HUES6 (cell line): ENCODE results near the gene ERBIN.

Source experiments
- H3K27ac ChIP-seq: 2 replicates; pipeline ENCODE4 v1.7.0; 2013; ENCODE audit warnings: low read depth, mild to moderate bottlenecking, low read length, inconsistent platforms
- H3K27me3 ChIP-seq: 2 replicates; pipeline ENCODE4 v1.6.1; 2013; ENCODE audit warnings: low read length; ENCODE audit not compliant: control insufficient read depth, insufficient read depth
- H3K36me3 ChIP-seq: 2 replicates; pipeline ENCODE4 v1.6.1; 2013; ENCODE audit warnings: low read length; ENCODE audit not compliant: control insufficient read depth, insufficient read depth
- H3K4me1 ChIP-seq: 2 replicates; pipeline ENCODE4 v1.6.1; 2013; ENCODE audit warnings: low read length; ENCODE audit not compliant: control insufficient read depth, insufficient read depth
- H3K4me3 ChIP-seq: 2 replicates; pipeline ENCODE4 v1.5.1; 2013; ENCODE audit warnings: low read depth, low read length
- H3K9ac ChIP-seq: one replicate; pipeline ENCODE4 v1.6.1; 2013; ENCODE audit warnings: mild to moderate bottlenecking, low read length
- H3K9me3 ChIP-seq: 2 replicates; pipeline ENCODE4 v1.6.1; 2013; ENCODE audit warnings: low read depth, low read length; ENCODE audit not compliant: control insufficient read depth, insufficient read depth

The ERBIN gene

DNA sequence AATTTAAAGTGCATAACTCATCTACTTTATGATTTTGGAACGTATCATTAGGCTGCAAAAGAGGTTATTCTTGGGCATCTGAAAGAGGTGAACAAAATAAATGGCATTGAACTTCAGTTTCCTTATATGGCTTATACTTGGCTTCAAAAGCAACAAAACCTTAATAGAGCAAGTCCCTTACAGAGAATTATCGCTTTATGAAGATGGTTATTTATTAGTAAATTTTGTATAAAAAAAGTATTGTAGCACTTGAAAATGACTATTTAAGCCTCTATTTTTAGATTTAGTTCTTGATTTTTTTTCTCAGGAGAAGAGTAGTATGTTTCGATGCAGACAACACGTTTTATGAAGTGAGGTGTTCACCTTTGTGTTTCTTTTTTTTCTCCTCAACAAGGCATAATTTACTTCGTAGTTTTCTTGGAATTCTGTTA is 2.0 kb downstream of the ERBIN start:
- H3K27me3 ChIP-seq: peaks cover 16% of the 10 kb centered on the region
- H3K9me3 ChIP-seq: no peaks in the 10 kb centered on the region
- 0 out of 2 replicates have a peak overlapping the region, but pooled peaks have one; percentile 71 for H3K27ac ChIP-seq
- H3K4me1 ChIP-seq: peaks cover 8% of the 10 kb centered on the region; the same call in 1 of the 2 replicates
- peak overlapping the region; percentile 56 for H3K9ac ChIP-seq
- H3K4me3 ChIP-seq: peak overlapping the region; percentile 92
- H3K36me3 ChIP-seq: 0 out of 2 replicates have a peak, but pooled peaks cover 4% of the 10 kb centered on the region

DNA sequence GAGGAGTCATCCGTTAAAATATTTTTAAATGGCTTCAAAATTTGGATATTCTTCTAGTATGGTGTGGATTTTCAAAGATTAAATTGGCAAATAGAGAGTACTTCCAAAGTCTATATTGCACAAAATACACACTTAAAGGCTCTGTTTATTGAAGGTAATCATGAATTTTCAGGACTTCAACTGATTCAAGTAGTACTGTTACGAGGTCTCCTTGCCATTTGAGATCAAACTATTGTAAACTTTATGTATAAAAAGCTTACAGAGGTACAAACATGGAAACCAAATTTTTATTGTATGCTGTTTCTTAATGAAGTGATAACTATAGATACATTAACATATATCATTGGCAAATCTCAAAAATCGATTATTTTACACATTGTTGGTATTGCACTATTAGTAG is 2.5 kb downstream of the ERBIN start:
- Histone ChIP-seq H3K27ac (no peak overlapping the region), H3K36me3 (0 out of 2 replicates have a peak, but pooled peaks cover 4% of the 10 kb centered on the region), H3K4me1 (peaks cover 8% of the 10 kb centered on the region; the same call in 1 of the 2 replicates), H3K4me3 (peak overlapping the region; percentile 92), H3K27me3 (peaks cover 11% of the 10 kb centered on the region), H3K9ac (no peak overlapping the region), H3K9me3 (no peaks in the 10 kb centered on the region)

DNA sequence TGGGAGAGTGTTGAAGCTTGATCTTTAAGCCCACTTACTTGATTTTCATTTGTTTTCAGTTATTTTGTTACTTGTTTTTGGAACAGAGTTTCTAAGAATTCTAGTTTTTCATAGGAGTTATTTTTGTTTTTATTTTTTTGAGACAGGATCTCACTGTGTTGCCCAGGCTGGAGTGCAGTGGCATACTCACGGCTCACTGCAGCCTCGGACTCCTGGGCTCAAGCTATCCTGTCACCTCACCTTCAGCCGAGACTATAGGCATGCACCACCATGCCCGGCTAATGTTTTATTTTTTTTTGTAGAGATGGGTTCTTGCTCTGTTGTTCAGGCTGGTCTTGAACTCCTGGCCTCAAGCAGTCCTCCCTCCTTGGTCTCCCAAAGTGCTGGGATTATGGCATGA is 6.3 kb downstream of the ERBIN start:
- H3K9ac ChIP-seq: no peak overlapping the region
- peaks cover 7% of the 10 kb centered on the region; the same call in 1 of the 2 replicates for H3K9me3 ChIP-seq
- no peak overlapping the region for H3K27ac ChIP-seq
- 0 out of 2 replicates have a peak, but pooled peaks cover 9% of the 10 kb centered on the region for H3K36me3 ChIP-seq
- H3K27me3 ChIP-seq: no peaks in the 10 kb centered on the region
- H3K4me1 ChIP-seq: peaks cover 8% of the 10 kb centered on the region; the same call in 1 of the 2 replicates
- no peak overlapping the region for H3K4me3 ChIP-seq

DNA sequence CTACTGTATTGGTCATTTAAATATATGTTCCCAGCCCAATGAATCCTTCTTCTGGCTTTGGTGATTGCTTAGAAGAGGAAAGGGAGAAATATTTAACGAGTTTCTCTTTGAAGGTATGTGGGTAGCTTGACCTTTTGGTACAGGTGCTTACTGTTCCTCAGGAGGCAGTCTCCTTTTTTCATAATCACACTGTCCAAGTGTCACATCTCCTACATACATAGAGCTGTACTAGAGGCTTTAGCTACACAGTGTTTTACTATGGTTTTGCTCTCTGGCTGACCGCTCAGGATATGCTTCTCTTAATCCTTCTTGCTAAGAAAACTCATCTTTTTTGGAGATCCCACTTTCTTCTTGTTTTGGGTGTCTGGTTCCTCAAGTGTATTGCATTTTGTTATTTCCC is 6.9 kb downstream of the ERBIN start:
- no peak overlapping the region for H3K4me3 ChIP-seq
- no peaks in the 10 kb centered on the region for H3K27me3 ChIP-seq
- 0 out of 2 replicates have a peak, but pooled peaks cover 9% of the 10 kb centered on the region for H3K36me3 ChIP-seq
- H3K27ac ChIP-seq: no peak overlapping the region
- H3K9me3 ChIP-seq: peaks cover 10% of the 10 kb centered on the region
- no peak overlapping the region for H3K9ac ChIP-seq
- H3K4me1 ChIP-seq: peaks cover 8% of the 10 kb centered on the region; the same call in 1 of the 2 replicates

DNA sequence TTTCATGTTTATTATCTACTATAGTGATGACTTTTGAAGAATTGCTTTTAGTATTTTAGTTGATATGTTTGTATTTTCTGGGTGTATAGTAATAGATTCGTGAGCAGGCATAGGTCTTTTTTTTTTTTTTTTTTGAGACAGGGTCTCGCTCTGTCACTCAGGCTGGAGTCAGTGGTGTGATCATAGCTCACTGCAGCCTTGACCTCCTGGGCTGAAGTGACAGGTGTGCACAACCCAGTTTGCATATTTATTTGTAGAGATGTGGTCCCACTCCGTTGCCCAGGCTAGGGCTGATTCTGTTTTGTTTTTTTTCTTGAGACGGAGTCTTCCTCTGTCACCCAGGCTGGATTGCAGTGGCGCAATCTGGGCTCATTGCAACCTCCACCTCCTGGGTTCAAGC is 11.9 kb downstream of the ERBIN start:
- H3K4me1 ChIP-seq: no peaks in the 10 kb centered on the region
- H3K27me3 ChIP-seq: no peaks in the 10 kb centered on the region
- H3K4me3 ChIP-seq: no peak overlapping the region
- H3K27ac ChIP-seq: no peak overlapping the region
- no peak overlapping the region for H3K9ac ChIP-seq
- H3K9me3 ChIP-seq: peaks cover 22% of the 10 kb centered on the region
- H3K36me3 ChIP-seq: peaks cover 12% of the 10 kb centered on the region

DNA sequence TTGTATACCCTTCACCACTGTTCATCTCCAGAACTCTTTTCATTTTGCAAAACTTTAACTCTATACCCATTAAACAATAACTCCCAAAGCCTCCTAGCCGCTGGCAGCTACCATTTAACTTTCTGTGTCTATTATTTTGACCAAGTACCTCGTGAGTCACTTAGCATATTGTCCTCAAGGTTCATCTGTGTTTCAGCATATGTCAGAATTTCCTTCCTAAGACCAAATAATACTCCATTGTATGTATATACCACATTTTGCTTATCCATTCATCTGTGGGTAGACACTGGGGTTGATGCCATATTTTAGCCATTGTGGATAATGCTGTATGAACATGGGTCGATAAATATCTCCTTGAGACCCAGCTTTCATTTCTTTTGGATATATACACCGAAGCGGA is 17.4 kb downstream of the ERBIN start:
- no peak overlapping the region for H3K27ac ChIP-seq
- no peaks in the 10 kb centered on the region for H3K27me3 ChIP-seq
- peaks cover 12% of the 10 kb centered on the region for H3K9me3 ChIP-seq
- H3K36me3 ChIP-seq: peaks cover 10% of the 10 kb centered on the region
- no peak overlapping the region for H3K9ac ChIP-seq
- no peaks in the 10 kb centered on the region for H3K4me1 ChIP-seq
- H3K4me3 ChIP-seq: no peak overlapping the region

DNA sequence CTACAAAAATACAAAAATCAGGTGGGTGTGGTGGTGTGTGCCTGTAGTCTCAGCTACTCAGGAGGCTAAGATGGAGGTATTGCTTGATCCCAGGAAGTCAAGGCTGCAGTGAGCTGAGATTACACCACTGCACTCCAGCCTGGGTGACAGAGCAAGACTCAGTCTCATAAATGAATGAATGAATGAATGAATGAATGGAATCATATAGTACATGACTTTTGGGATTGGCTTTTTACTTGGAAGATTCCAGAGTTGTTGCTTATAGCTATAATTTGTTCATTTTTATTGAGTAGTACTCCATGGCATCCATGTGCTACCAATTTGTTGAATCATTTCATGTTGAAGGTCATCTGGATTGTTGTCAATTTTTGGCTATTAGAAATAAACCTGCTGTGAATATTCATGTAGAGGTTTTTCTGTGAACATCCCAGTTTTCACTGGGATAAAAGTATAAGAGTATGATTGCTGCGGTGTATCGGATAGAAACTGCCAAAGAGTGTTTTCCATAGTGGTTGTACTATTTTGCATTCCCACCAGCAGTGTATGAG is 19.9 kb downstream of the ERBIN start:
- Histone ChIP-seq H3K9me3 (peaks cover 5% of the 10 kb centered on the region; the same call in 1 of the 2 replicates), H3K27me3 (no peaks in the 10 kb centered on the region), H3K4me1 (peaks cover 7% of the 10 kb centered on the region; the same call in 1 of the 2 replicates), H3K9ac (no peak overlapping the region), H3K4me3 (no peak overlapping the region), H3K27ac (no peak overlapping the region), H3K36me3 (peaks cover 4% of the 10 kb centered on the region)

DNA sequence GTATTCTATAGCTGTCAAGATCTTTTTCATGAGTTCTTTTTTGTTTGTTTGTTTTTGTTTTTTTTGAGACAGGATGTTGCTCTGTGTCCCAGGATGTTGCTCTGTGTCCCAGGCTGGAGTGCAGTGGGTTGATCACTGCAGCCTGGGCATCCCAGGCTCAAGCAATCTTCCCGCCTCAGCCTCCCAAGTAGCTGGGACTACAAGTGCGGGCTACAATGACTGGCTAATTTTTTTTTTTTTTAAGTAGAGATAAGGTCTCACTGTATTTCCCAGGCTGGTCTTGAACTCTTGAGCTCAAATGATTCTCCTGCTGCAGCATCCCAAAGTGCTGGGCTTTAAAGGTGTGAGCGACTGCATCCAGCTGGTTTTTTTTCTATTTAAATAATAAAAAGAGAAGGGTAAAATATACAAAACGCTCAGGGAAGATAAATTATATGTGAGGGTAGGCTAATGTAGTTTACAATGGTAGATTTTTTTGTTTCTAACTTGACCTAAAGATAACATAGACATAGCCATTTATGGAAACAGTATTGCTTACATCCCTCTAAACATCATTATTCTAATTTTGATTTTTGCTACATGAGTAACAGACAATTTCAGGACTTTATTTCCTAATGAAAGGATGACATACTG is 21.9 kb downstream of the ERBIN start:
- H3K27ac ChIP-seq: no peak overlapping the region
- peaks cover 7% of the 10 kb centered on the region; the same call in 1 of the 2 replicates for H3K4me1 ChIP-seq
- H3K9ac ChIP-seq: no peak overlapping the region
- peaks cover 5% of the 10 kb centered on the region; the same call in 1 of the 2 replicates for H3K9me3 ChIP-seq
- H3K4me3 ChIP-seq: no peak overlapping the region
- peaks cover 4% of the 10 kb centered on the region for H3K36me3 ChIP-seq
- H3K27me3 ChIP-seq: no peaks in the 10 kb centered on the region

DNA sequence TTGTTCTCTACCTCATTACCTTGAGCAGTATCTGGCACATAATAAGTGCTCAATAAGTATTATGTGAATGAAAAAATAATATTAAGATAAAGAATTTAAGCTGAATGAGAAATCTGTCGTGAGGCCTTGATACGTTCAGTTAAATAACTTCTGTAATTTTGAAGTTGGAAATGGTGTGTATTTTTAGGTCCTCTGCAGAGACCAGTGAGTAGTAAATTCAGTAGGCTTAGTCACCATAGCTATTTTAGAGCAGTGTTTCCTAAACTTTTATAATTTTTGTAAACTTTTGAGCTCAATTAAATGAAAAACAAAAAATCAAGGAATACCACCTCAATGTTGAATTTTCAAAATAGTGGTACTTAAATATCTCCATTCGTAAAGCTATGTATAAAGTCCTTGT is 25.0 kb downstream of the ERBIN start:
- H3K36me3 ChIP-seq: peaks cover 3% of the 10 kb centered on the region
- peaks cover 11% of the 10 kb centered on the region; the same call in 1 of the 2 replicates for H3K9me3 ChIP-seq
- H3K4me1 ChIP-seq: peaks cover 7% of the 10 kb centered on the region; the same call in 1 of the 2 replicates
- H3K4me3 ChIP-seq: no peak overlapping the region
- no peak overlapping the region for H3K27ac ChIP-seq
- no peak overlapping the region for H3K9ac ChIP-seq
- no peaks in the 10 kb centered on the region for H3K27me3 ChIP-seq

DNA sequence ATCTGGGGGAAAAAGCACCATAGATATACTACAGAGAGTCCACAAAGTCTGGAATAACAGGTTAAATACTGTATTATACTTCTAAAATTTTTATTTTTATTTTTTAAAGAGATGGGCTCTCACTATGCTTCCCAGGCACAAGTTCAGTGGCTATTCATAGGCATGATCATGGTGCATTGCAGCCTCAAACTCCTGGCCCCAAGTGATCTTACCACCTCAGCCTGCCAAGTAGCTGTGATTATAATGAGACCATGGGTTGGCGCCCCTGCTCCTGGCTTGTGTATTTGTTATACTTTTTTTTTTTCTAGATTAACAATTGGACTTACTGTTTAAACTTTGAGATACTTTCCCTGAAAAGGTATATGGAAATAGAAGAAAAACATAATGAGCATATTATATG is 25.9 kb downstream of the ERBIN start:
- peaks cover 14% of the 10 kb centered on the region; the same call in 1 of the 2 replicates for H3K9me3 ChIP-seq
- no peak overlapping the region for H3K27ac ChIP-seq
- H3K9ac ChIP-seq: no peak overlapping the region
- H3K4me1 ChIP-seq: peaks cover 7% of the 10 kb centered on the region; the same call in 1 of the 2 replicates
- no peak overlapping the region for H3K4me3 ChIP-seq
- peaks cover 3% of the 10 kb centered on the region; the same call in 1 of the 2 replicates for H3K36me3 ChIP-seq
- H3K27me3 ChIP-seq: no peaks in the 10 kb centered on the region

DNA sequence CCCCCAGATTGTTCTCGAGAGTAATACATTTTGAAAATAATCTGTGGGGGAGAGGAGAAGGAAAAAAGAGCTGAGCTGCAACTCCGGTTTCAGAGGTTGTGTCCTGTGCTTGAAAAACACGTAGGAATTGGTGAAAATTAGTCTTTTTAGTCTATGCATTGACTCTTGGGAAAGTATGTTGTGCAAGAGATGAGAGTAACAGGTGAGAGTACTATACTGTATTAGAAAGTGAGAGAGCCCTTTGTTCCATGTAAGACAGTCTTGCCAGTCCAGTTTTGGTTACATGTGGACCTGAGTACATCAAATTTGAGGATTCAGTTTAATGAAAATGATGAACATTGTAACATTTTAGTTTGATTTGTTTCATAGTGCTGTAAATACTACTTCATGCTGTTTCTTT is 27.8 kb downstream of the ERBIN start:
- H3K9ac ChIP-seq: no peak overlapping the region
- H3K27me3 ChIP-seq: no peaks in the 10 kb centered on the region
- H3K36me3 ChIP-seq: peaks cover 3% of the 10 kb centered on the region; the same call in 1 of the 2 replicates
- peaks cover 7% of the 10 kb centered on the region; the same call in 1 of the 2 replicates for H3K4me1 ChIP-seq
- peaks cover 24% of the 10 kb centered on the region; the same call in 1 of the 2 replicates for H3K9me3 ChIP-seq
- H3K27ac ChIP-seq: no peak overlapping the region
- H3K4me3 ChIP-seq: no peak overlapping the region
